Smooth muscle cell of the pulmonary artery (primary cell): ENCODE data around the gene FCHSD2. TPM values are rescaled to one million over a fixed set of nuclear protein-coding genes. Genes with fewer than 3 reads are reported as not detected.

Experiments used
- total RNA-seq: library from RNA; depleted of rRNA; stranded (reverse); fragments of >200 nt; gene quantifications from 2 replicates; pipeline ENCODE4 v1.2.3, GENCODE V29; 2014

The FCHSD2 gene
- total RNA-seq: 23.7 and 24.7 TPM in 2 replicates

GRCh38 chr11:73142128-73142377 lies at the start of gene FCHSD2:
FCHSD2 (minus strand) TSS chr11:73142318; CDS start chr11:73141877, 441 bp downstream.

GRCh38 chr11:72814286-72815109 lies 327.6 kb downstream of the FCHSD2 start, which contains the start of gene ATG16L2:
ATG16L2 (plus strand) TSS chr11:72814411; CDS start chr11:72814446, 35 bp downstream.

GRCh38 chr11:72793425-72794367 lies 348.4 kb downstream of the FCHSD2 start, which contains the start of gene STARD10:
STARD10 (minus strand) TSS chr11:72794047; CDS start chr11:72781181, 12,866 bp downstream.

Other genes starting within 250 kb of the FCHSD2 start
- gene P2RY2, start 76.0 kb upstream of the FCHSD2 start, total RNA-seq: 0.65 and 0.92 TPM in 2 replicates
- 1.5 and 2.5 TPM in 2 replicates for gene P2RY6, start 130.0 kb upstream of the FCHSD2 start, total RNA-seq
- 90.2 and 95.1 TPM in 2 replicates for gene ARHGEF17, start 166.0 kb upstream of the FCHSD2 start, total RNA-seq
- gene RELT, start 234.1 kb upstream of the FCHSD2 start, total RNA-seq: 5.1 TPM in 2 replicates